Middle frontal gyrus (tissue), 1 donor: Measurements from ENCODE around the gene CALHM2.
"Not testable (repeated sequence)": the region's sequence is repeated elsewhere in the genome, so short reads cannot be mapped to it uniquely, and the experiment has no call there.

Experiments used
- DNase-seq: peaks from one replicate; pipeline ENCODE4 v3.0.0-alpha.2; 2015; ENCODE audit warnings: low spot score; ENCODE audit errors: extremely low spot score

The CALHM2 gene, protein sequence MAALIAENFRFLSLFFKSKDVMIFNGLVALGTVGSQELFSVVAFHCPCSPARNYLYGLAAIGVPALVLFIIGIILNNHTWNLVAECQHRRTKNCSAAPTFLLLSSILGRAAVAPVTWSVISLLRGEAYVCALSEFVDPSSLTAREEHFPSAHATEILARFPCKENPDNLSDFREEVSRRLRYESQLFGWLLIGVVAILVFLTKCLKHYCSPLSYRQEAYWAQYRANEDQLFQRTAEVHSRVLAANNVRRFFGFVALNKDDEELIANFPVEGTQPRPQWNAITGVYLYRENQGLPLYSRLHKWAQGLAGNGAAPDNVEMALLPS

DNA sequence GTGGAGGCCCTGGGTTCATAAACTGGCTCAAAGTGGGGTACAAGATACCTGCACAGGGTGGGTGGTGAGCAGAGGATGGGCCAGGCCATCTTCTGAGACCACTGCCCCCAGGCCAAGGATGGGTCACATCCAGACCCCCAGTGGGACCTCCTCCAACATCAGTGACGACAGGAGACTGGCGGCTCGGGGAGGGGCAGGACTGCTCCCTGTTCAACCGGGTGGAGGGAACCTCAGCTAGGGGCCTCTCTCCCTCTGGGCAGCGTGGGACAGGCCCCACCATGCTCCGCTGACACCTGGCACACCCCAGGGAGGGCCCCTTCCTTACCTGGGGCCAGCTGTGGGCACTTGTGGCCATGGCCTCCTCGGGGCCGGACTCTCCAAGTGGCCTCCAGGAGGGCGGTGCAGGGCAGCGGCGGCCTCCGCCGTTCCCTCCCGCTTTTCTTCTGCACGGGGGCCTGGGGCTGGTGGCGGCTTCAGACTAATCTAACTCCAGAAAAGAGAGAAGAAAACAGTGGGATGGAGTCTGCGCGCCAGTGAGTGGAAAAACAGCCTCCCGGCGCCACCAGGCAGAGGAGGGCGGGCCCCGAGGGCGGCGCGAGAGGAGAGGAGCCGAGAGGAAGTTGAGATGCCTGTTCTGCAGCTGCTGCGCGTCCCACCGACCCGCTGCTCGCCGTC is at the start of gene CALHM2:
Gene CALHM2, minus strand, starts transcription at position 540 of the 675 bp plus-strand sequence. CDS start 2,429 bp downstream, outside the sequence.
- DNase-seq = peak; percentile 35

DNA sequence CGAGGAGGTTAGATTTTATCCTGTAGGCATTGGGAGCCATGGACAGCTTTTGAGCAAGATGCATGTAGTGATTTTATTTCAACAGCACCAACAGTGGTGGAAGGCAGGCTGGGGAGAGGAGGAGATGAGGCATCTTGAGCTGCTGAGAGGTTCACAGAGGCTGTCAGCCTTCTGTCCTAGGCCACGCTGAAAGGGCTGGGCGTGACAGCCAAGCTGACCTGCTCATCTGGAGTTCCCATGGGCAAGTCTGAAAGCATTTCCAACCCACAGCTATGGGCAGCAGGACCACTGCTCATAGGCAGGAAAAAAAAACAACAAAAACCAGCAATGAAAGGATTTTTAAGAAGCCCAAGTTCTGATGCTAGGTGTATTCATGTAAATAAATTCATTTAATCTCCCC is 49.0 kb upstream of the CALHM2 start:
- DNase-seq = no peak

DNA sequence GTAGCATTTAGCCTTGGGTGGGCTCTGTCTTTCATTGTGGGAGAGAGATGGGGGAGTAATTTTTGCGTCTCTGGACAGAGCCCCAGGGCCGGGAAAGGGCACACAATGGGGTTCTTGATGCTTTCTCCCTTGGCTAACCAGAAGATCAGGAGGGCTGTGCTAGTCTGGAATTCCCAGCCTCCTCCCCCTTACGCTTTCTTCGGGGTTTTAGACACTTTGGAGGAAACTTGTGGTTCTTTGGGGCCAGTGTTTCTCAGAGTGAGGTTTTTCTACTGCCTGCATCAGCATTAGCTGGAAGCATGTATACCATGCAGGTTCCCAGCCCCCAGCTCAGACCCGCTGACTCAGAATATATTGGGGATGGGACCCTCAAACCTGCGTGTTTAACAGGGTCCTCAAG is 48.3 kb upstream of the CALHM2 start:
- no peak for DNase-seq

DNA sequence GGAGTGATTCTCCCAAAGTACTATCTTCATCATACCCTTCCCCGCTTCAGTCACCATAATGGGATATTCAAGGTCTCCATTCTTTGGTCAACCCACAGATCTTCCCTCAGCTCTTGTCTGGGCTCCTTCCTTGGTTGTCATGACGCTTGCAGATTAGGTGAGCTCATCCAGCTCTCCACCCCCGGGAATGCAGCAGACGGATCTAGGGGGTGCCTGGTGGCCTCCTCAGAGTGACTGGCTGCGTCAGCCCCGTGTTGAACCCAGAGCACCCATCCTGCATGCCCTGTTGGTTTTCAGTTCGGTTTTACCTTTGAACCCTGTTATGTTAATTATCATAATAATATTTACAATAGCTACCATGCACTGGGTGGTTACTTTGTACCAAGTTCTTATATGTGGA is 47.7 kb upstream of the CALHM2 start:
- no peak for DNase-seq

DNA sequence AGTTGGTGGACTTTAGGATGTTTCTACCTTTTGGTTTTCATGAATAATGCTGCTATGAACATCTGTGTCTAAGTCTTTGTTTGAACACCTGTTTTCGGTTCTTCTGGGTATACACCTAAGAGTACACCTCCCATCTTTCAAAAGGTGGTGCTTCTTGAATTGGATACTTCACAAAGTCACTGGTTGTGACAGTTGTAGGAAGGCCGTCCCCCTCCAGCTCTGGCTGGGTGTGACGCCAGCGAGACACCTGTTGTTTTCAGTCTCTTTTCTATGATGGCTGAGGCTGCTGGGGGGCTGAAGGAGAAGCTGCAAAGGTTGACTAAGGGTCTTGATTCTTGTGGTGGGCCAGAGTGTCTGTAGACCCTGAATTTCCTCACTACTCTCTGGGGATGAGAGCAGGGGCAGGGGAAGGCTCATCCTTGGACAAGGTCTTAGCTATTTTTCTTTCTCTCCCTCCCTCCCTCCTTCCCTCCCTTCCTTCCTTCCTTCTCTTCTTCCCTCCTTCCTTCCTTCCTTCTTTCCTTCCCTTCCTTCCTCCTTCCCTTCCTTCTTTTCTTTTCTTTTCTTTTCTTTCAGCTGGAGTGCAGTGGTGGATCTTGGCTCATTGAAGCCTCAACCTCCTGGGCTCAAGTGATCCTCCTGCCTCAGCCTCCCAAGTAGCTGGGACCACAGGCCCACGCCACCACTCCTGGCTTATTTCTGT is 46.9 kb upstream of the CALHM2 start:
- no peak for DNase-seq

DNA sequence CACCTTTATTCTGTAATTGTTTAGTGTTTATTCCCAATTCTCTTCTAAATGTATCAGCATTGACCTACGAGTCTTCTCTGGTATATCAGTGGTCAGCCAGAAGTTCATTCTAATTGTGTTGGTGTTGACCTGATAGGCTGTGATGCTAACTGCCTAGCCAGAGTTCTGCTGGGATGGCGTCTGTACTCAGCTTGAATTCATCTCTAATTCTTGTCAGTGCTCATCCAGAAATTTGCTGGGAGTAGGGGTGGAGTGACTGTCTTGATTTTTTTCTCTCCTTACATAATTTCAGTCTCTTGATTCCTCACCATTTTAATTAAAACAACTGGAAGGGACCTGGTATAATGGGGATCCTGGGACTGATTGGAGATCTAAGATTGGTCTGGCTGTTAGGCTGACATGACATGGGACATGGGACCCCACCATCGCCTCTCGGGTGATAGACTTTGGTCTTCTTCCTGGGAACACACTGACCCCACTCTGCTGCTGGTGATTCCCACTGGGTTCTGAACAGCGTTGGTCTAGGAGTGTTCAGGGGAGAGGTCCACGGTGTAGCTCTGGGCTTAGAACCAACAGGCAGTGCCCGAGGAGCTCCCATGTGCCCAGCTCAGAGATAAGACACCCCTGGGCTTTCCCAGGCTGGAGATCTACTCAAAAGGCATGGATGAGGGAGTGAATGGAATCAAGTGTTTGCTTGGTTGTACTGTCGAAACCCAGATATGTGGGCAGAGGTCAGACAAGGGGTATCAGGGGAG is 45.2 kb upstream of the CALHM2 start:
- no peak for DNase-seq

DNA sequence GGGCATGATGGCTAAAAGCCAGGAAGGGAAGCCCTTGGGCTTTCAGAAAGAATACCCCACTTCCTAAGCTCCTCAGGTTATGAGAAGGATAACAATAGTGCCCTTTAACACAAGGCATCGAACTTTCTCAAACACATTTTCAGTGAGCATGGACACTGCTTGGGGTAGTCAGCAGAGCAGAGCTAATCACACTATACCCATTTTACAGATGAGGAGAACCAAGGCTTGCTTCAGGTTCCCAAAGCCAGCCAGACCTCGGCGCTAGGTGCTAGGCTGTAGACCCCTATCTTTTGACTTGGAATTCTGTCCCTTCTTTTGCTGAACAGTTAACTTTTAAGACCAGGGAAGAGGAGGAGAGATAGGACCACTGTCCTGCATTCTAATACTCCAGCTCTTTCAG is 43.2 kb upstream of the CALHM2 start:
- no peak for DNase-seq

DNA sequence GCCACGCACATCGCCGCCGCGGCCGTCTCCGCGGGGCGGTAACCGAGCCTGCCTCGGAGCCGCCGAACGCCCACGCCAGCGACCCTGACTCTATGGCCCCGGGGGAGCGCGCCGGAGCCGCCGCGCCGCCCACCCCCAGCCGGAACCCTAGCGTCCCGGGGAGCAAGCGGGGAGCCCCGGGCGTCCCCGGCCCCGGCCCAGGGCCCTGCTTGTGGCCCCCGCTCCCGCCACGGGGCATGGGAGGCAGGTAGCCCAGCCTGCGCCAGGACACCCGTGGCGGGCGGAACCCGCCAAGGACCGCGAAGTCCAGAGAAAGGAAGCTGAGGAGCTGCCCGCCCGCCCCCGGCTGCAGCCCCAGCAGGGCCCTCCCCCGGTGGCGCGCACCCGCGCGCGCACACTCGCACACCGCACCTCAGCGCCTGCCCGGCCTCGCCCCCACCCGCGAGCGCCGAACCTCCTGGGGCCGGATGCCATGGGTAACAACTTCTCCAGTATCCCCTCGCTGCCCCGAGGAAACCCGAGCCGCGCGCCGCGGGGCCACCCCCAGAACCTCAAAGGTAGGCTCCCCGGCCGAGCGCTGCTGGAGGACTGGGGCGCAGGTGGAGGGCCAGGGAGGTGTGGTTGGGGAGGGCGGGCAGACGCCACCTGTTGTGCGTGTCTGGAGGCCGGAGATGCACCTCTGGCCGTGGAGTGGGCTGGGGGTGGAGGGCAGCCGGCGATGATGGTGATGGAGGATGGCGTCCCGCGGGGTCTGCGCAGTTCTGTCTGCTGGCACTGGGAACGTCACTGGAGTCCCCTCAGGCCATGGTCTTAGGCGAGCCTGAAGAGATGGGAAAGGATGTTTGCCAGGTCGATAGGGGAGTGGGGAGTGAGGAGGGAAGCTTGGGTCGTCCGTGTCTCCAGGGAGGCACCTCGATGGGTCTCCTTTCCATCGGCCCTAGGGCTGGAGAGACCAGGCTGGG is 42.0 kb upstream of the CALHM2 start:
- DNase-seq = no peak

DNA sequence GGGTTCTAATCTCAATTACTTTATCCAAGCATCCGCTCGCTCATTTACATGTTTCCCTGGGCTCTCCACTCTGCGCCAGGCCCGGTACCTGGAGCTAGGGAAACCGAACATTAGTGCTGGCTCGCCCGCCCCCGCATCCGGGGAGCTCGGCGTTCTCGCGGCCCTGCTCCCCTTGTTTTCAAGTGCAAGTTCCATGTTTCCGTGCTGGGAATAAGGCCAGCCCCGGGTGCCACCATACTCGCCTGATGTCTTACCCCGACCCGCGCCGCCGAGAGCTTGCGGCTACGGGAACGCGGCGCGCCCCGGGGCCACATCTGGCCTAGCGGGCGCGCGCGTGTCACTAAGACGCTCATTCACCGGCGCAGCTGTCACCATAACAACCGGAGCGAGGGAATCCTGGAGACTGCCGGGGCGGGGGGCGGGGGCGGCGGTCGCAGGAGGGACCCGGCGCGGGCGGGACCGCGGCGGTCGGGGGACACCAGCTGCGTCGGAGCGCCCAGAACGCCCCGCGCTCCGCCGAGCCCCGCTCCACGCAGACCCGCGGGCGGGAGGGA is 41.3 kb upstream of the CALHM2 start, which contains the start of gene NEURL1:
Gene NEURL1, plus strand, starts transcription at position 344 of the 554 bp plus-strand sequence. CDS start 683 bp downstream, outside the sequence.
- peak; percentile 37 for DNase-seq

DNA sequence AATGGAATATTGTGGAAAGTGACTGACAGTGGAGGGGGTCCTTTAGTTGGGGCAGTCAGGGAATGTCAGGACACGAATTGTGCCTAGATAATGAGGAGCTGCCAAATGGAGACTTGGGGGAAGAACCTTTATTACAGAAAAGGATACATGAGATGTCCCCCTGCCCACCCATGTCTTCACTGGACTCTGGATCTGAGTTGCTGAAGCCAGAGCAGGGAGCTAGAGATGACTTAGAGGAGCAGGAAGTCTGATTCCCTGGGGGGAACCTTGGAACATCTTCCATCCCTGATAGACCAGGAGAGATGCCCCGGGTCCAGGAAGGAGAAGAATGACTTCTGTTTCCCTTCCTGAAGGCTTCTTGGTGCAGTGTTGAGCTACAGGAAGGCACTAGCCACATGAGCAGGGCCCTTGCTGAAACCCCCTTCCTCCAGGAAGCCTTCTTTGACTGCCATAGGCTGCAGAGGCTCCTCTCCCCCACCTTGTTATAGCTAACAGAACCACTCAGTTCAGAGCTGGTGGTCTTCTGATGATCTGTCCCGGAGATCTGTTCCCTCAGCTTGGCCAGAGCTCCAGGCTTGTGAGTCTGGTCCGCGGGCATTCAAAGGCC is 40.6 kb upstream of the CALHM2 start:
- no peak for DNase-seq

DNA sequence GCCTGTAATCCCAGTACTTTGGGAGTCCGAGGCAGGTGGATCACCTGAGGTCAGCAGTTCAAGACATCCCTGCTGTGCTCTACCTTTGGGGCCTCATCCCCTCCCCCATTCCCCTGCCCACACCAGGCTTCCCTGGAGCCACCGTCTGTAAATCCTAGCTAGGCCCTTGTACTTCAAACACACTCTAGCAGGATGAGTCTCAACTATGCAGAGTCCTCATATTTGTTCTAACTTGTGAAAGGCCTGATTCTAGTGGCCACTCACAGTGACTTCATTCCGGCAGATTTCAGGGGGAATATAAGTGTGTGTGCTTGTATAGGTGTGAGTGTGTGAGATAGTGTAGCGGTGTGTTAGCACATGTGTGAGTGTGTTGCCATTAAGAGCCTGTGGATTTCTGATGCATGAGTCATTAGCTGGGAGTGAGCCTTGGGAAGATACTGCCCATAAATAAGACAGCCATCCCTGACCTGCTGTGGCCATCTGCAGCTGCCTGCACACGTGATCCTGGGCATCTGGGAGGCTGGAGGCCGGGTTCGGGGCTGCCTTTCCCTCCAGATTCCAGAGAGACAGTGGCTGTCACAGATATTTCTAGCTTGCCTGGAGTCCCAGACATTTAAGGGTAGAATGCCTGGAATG is 39.7 kb upstream of the CALHM2 start:
- DNase-seq = no peak

DNA sequence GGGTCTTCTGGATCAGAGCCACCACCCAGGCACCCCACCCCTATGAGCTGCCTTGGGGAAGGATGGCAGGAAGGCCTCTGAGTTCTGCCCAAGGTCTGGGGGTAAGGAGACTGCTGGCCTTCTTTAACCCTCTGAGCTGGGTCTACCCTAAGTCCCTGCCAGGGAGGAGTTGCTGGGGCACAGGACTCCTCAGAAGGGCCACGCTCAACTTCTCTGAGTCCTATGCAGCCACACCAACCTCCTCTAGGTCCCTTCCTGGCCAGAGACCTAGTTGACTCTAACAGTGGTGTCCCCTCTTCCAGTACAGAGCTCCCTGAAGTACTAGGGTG is 38.8 kb upstream of the CALHM2 start:
- DNase-seq = no peak

DNA sequence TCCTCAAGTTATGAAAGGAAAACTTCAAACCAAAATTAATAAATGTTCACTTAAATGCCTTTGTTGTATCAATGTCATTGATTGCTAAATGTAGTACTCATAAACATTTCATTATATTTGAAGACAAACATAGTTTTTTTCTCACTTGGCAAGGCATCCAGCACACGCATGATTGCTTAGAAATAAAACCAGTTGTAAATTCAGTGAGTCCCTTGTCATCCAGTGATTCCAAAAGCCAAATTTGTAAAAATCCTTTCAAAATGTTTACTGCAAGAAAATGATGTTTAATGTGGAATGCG is 35.2 kb upstream of the CALHM2 start:
- no peak for DNase-seq

DNA sequence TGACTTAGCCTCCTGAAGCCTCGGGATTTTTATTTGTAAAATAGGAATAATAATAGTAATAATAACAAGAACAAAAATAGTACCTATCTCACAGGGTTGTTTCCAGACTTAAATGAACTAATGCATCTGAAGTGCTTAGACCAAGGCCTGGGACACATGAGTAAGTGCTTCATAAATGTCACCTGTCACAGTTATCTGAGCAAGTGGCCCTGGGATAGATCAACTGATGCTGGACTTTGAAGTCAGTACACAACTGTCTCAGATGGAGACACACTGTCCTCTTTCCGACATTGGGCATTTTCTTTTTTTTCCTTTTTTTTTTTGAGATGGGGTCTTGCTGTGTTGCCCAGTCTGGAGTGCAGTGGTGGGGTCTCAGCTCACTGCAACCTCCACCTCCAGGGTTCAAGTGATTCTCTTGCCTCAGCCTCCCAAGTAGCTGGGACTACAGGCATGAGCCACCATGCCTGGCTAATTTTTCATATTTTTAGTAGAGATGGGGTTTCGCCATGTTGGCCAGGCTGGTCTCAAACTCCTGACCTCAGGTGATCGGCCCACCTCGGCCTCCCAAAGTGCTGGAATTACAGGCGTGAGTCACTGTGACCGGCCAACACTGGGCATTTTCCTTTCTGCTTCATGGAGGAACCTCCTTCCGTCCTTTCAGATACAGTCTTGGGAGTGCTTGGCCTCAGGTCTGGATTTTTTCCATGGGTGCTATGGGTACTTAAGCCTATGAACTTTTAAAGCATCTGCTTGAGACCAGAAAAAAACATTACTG is 34.7 kb upstream of the CALHM2 start:
- DNase-seq = not testable (repeated sequence)

DNA sequence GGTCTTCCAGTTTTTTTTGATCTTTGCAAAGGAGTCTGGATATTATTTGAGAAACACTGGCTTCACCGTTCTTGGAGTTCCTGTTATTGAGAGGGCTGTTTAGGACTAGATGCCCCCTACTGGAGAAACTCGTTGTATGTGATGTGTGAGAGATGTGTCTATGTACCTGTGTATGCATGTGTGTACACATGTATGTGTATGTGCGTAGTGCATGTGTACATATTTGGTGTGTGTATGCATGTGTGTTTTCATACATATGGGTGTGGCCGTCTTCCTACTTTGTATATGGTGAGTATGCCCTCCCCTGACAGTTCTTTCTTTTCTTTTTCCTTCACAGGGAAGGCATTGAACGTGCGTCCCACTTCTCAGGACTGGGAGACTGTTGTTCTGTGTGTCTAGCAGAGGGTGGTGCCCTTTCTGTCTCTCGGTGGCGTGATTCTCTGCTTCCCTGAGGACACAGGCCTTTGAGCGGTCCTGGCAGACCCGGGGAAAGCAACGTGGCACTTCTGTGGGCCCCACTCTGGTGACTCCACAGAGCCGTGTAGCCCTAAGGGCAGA is 29.9 kb upstream of the CALHM2 start:
- DNase-seq = no peak

DNA sequence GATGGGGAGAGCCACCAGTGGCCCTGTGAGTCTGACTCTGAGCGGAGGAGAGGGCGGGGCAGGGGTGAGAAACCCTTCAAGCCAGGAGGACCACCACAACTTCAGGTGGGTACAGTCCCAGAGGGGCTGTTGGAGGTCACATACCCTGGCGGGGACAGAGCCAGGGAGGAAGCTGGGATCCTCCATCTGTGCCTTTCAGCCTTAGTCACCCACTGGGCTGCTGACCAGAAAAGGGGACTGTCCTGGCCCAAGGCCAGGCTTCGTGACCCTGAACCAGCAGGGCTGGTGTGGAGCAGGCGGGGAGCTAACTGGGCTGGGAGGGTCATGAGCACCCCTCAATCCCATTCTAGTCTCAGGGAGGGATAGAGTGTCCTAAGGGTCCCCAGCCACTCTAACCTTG is 28.4 kb upstream of the CALHM2 start:
- DNase-seq = no peak

DNA sequence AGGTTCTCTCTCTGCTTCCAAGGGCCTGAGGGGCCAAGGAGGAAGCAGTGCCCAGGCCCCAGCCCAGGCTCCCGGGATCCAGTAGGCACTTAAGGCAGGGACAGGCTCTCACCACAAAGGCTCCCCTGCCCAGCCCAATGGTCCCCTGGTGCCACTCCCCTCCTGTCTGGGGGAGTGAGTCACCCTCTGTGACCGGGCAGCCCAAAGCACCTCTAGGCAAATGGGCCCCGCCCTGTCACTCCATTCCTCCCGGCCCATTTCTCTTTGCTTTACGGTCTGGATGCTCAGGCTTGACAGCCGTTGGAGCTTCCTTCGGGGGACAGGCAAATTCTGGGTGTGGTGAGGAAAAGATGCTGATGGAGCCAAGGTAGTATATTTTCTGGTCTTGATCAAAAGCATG is 27.0 kb upstream of the CALHM2 start, which contains the start of gene CALHM3:
Gene CALHM3, minus strand, starts transcription at position 106 of the 400 bp plus-strand sequence. CDS start 208 bp downstream, outside the sequence.
- no peak for DNase-seq

DNA sequence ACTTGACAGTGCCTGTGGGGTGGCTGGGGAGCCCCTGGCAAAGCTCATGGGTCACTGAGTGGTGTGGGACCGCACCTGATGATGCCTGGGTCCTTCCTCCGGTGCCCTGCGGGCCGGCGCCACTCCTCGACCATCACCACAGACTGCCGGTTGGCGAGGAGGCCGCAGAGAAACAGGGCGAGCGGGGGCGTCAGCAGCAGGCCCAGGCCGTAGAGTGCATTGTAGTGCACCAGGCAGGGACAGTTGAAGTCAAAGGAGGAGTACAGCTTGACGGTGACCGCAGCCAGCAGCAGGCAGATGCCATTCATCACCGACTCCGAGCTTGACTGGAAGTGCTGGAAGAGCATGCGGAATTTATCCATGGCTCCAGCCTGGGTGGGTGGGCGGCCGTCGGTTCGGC is 26.5 kb upstream of the CALHM2 start:
- DNase-seq = no peak
